Measurements from ENCODE around the gene SYNPO2.

- no peak for TF ChIP-seq CTCF (IDR thresholded peaks at IDR 0.05 in 2 of 3, conservative IDR thresholded peaks at IDR 0.05 in 1 of 3; ENCODE audit: control insufficient read depth in 2 of 3, extremely low read depth in 1 of 3, insufficient read depth in 1 of 3, low read depth in 3 of 3, low read length in 3 of 3)
- TF ChIP-seq EZH2 (IDR thresholded peaks at IDR 0.05; ENCODE audit: borderline replicate concordance, control insufficient read depth, low read depth, low read length): no peak
- no peak for TF ChIP-seq FOXK2 (IDR thresholded peaks at IDR 0.05)
These were observed 159.8 kb downstream of the SYNPO2 start for GRCh38 chr4:119048446-119048845.

Measured in GM12878 (cell line).